H1 (cell line): ENCODE data around the gene AFTPH. TPM values are rescaled to one million over a fixed set of nuclear protein-coding genes. Genes with fewer than 3 reads are reported as not detected.

Source experiments
- CTCF ChIA-PET: fragments of 300-600 bp; sonication (Branson Sonifier 250); formaldehyde crosslinking; loops from one replicate; lab custom pipeline; 2021; ENCODE audit not compliant: partially characterized antibody; lab: Charles Lee
- POLR2A ChIA-PET: fragments of 300-600 bp; sonication (Branson Sonifier 250); formaldehyde crosslinking; loops from one replicate; lab custom pipeline; 2021; ENCODE audit warnings: inconsistent platforms; ENCODE audit not compliant: partially characterized antibody; lab: Charles Lee
- DNase-seq, 2 experiments: peaks; one replicate each; pipeline versions ENCODE4 v3.0.0 to v3.0.0-alpha.2; 2010 to 2022; ENCODE audit warnings: low spot score in 2 of 2, low read depth in 1 of 2, mixed read lengths in 1 of 2
- FAIRE-seq: peaks from 2 replicates; lab custom pipeline; 2011; peaks lifted over from hg19 to GRCh38; lab: Jason Lieb, UNC
- H2AFZ ChIP-seq: 2 replicates; pipeline ENCODE4 v1.8.1; 2012; ENCODE audit warnings: low read length, inconsistent platforms
- H2AK5ac ChIP-seq: 2 replicates; pipeline ENCODE4 v1.6.1; 2013; ENCODE audit warnings: low read depth, low read length
- H2BK120ac ChIP-seq: replicated peaks from 2 replicates; pipeline ENCODE3; 2013; ENCODE audit warnings: low read depth, low read length, inconsistent platforms
- H2BK12ac ChIP-seq: 2 replicates; pipeline ENCODE4 v1.6.1; 2013; ENCODE audit warnings: low read depth, low read length
- H2BK15ac ChIP-seq: 2 replicates; pipeline ENCODE4 v1.6.1; 2013; ENCODE audit warnings: low read length
- H2BK20ac ChIP-seq: 2 replicates; pipeline ENCODE4 v1.6.1; 2013; ENCODE audit warnings: low read length
- H2BK5ac ChIP-seq: 2 replicates; pipeline ENCODE4 v1.6.1; 2013; ENCODE audit warnings: low read depth, low read length
- H3K14ac ChIP-seq: 2 replicates; pipeline ENCODE4 v1.6.1; 2013; ENCODE audit warnings: inconsistent platforms; ENCODE audit not compliant: insufficient read length
- H3K18ac ChIP-seq: 2 replicates; pipeline ENCODE4 v1.6.1; 2013; ENCODE audit warnings: low read length; ENCODE audit errors: extremely low read depth
- H3K23ac ChIP-seq: 2 replicates; pipeline ENCODE4 v1.6.1; 2013; ENCODE audit warnings: inconsistent platforms; ENCODE audit not compliant: insufficient read length
- H3K23me2 ChIP-seq: 2 replicates; pipeline ENCODE4 v1.6.1; 2013; ENCODE audit warnings: low read depth, low read length
- H3K27ac ChIP-seq: 2 replicates; pipeline ENCODE4 v1.6.1; 2011; ENCODE audit warnings: low read depth, low read length, inconsistent platforms
- H3K27me3 ChIP-seq, 4 experiments: replicated peaks in 1 of 4; 1 replicate in 1 of 4; 2 replicates in 3 of 4; pipeline versions ENCODE4 v1.6.1 to v1.8.1; 2011 to 2013; ENCODE audit warnings: low read length in 3 of 4, mild to moderate bottlenecking in 3 of 4, inconsistent platforms in 2 of 4, mixed read lengths in 2 of 4, moderate library complexity in 1 of 4; ENCODE audit not compliant: control insufficient read depth in 3 of 4, insufficient read depth in 3 of 4; ENCODE audit errors: extremely low read depth in 1 of 4
- H3K36me3 ChIP-seq, 4 experiments: 2 replicates each; pipeline versions ENCODE4 v1.6.1 to v1.8.1; 2011 to 2013; ENCODE audit warnings: mild to moderate bottlenecking in 4 of 4, low read length in 3 of 4, moderate library complexity in 2 of 4, control low read depth in 1 of 4, inconsistent platforms in 1 of 4; ENCODE audit not compliant: insufficient read depth in 4 of 4, control insufficient read depth in 2 of 4
- H3K4ac ChIP-seq: replicated peaks from 2 replicates; pipeline ENCODE3; 2013; ENCODE audit warnings: low read length, low read depth, mixed read lengths, inconsistent platforms; ENCODE audit not compliant: insufficient read length
- H3K4me1 ChIP-seq, 4 experiments: replicated peaks in 1 of 4; 1 replicate in 1 of 4; 2 replicates in 3 of 4; pipeline versions ENCODE4 v1.6.1 to v1.8.1; 2011 to 2013; ENCODE audit warnings: low read length in 3 of 4, inconsistent platforms in 2 of 4, mixed read lengths in 1 of 4; ENCODE audit not compliant: insufficient read depth in 4 of 4, control insufficient read depth in 3 of 4
- H3K4me2 ChIP-seq, 2 experiments: 2 replicates each; pipeline versions ENCODE4 v1.6.1 to v1.8.1; 2011 to 2013; ENCODE audit warnings: low read depth in 2 of 2, low read length in 2 of 2, control low read depth in 1 of 2, inconsistent platforms in 1 of 2, mild to moderate bottlenecking in 1 of 2; ENCODE audit not compliant: insufficient read depth in 1 of 2
- H3K4me3 ChIP-seq, 4 experiments: fragments of 200-600, 300-600 bp in 1 of 4; sonication (generic), shearing (Covaris generic), sonication (Bioruptor Twin) in 1 of 4; 2 replicates each; pipeline versions ENCODE4 v1.5.1 to v1.8.1; 2011 to 2016; ENCODE audit warnings: low read length in 4 of 4, low read depth in 3 of 4, control low read depth in 2 of 4, inconsistent platforms in 2 of 4, mild to moderate bottlenecking in 2 of 4, mixed read lengths in 1 of 4, moderate library complexity in 1 of 4; ENCODE audit not compliant: insufficient read depth in 2 of 4; ENCODE audit errors: extremely low read depth in 1 of 4
- H3K56ac ChIP-seq: replicated peaks from 2 replicates; pipeline ENCODE3; 2013; ENCODE audit warnings: low read depth, mild to moderate bottlenecking, mixed read lengths, low read length, inconsistent platforms; ENCODE audit not compliant: insufficient read length
- H3K79me1 ChIP-seq: 2 replicates; pipeline ENCODE4 v1.6.1; 2013; ENCODE audit warnings: low read depth, low read length, control low read depth
- H3K79me2 ChIP-seq, 2 experiments: 2 replicates each; pipeline versions ENCODE4 v1.6.1 to v1.8.1; 2012 to 2013; ENCODE audit warnings: low read length in 2 of 2, mild to moderate bottlenecking in 2 of 2, inconsistent platforms in 1 of 2; ENCODE audit not compliant: insufficient read depth in 2 of 2, control insufficient read depth in 1 of 2
- H3K9ac ChIP-seq, 4 experiments: replicated peaks in 1 of 4; 1 replicate in 1 of 4; 2 replicates in 3 of 4; pipeline versions ENCODE4 v1.6.1 to v1.8.1; 2011 to 2013; ENCODE audit warnings: low read depth in 3 of 4, low read length in 3 of 4, control low read depth in 2 of 4, mild to moderate bottlenecking in 2 of 4, moderate library complexity in 2 of 4, inconsistent platforms in 1 of 4; ENCODE audit errors: extremely low read depth in 1 of 4
- H3K9me3 ChIP-seq, 2 experiments: 2 replicates each; pipeline versions ENCODE4 v1.6.1 to v1.8.1; 2012 to 2013; ENCODE audit warnings: mild to moderate bottlenecking in 2 of 2, moderate library complexity in 2 of 2, control low read depth in 1 of 2, inconsistent platforms in 1 of 2, low read depth in 1 of 2, low read length in 1 of 2, mixed read lengths in 1 of 2; ENCODE audit not compliant: insufficient read depth in 2 of 2
- H4K20me1 ChIP-seq, 2 experiments: replicated peaks in 1 of 2; 2 replicates each; pipeline versions ENCODE3 to v1.8.1; 2011 to 2013; ENCODE audit warnings: inconsistent platforms in 2 of 2, low read length in 2 of 2, mild to moderate bottlenecking in 1 of 2; ENCODE audit not compliant: insufficient read depth in 2 of 2, control insufficient read depth in 1 of 2
- H4K5ac ChIP-seq: 2 replicates; pipeline ENCODE4 v1.6.1; 2013; ENCODE audit warnings: low read length, low read depth, mixed read lengths, inconsistent platforms; ENCODE audit not compliant: insufficient read length
- H4K8ac ChIP-seq: 2 replicates; pipeline ENCODE4 v1.8.0; 2013; ENCODE audit warnings: mild to moderate bottlenecking, moderate library complexity, low read length, inconsistent platforms; ENCODE audit not compliant: insufficient read depth; ENCODE audit errors: extremely low read depth
- H4K91ac ChIP-seq: replicated peaks from 2 replicates; pipeline ENCODE3; 2013; ENCODE audit warnings: low read length, mixed read lengths, inconsistent platforms; ENCODE audit not compliant: insufficient read length
- ASH2L ChIP-seq: fragments of 200-600, 300-600 bp; sonication (generic); IDR thresholded peaks from one replicate; pipeline ENCODE4 v1.7.1; 2017; ENCODE audit warnings: low read length
- CEBPB ChIP-seq: IDR thresholded peaks from 2 replicates; pipeline ENCODE4 v1.6.1; 2012; ENCODE audit warnings: low read depth, low read length
- CHD2 ChIP-seq: IDR thresholded peaks from 2 replicates; pipeline ENCODE4 v1.6.1; 2012; ENCODE audit warnings: low read length, improper control_type of control experiment
- FOSL1 ChIP-seq: IDR thresholded peaks from 2 replicates; pipeline ENCODE4 v1.6.1; 2011; ENCODE audit warnings: mild to moderate bottlenecking, low read depth, low read length, moderate library complexity; ENCODE audit not compliant: insufficient read depth
- GABPA ChIP-seq: IDR thresholded peaks from 2 replicates; pipeline ENCODE4 v1.6.1; 2011; ENCODE audit warnings: mild to moderate bottlenecking, low read length, moderate library complexity, borderline replicate concordance; ENCODE audit not compliant: insufficient read depth
- NRF1 ChIP-seq: IDR thresholded peaks from 2 replicates; pipeline ENCODE4 v1.6.1; 2011; ENCODE audit warnings: mild to moderate bottlenecking, low read depth, low read length, improper control_type of control experiment
- POLR2A ChIP-seq, 2 experiments: IDR thresholded peaks; 1 replicate in 1 of 2; 2 replicates in 1 of 2; pipeline ENCODE4 v1.6.1; 2011; ENCODE audit warnings: low read depth in 2 of 2, low read length in 2 of 2, mild to moderate bottlenecking in 2 of 2; ENCODE audit errors: control extremely low read depth in 1 of 2
- SAP30 ChIP-seq: fragments of 300-600 bp; sonication (generic); IDR thresholded peaks from 2 replicates; pipeline ENCODE4 v1.7.1; 2012; ENCODE audit warnings: low read length, moderate library complexity, mild to moderate bottlenecking, inconsistent platforms; ENCODE audit not compliant: insufficient read depth, insufficient replicate concordance
- WGBS, 2 experiments: shearing (Covaris generic) in 1 of 2; methylation state at CpG; one replicate each; pipeline versions ENCODE4 v1.1.6 to v1.1.7; 2013 to 2015; ENCODE audit warnings: low lambda C conversion rate in 2 of 2, mixed read lengths in 2 of 2, inconsistent platforms in 1 of 2, low coverage in 1 of 2, missing lambda C conversion rate in 1 of 2; ENCODE audit not compliant: insufficient replicate concordance in 2 of 2, insufficient coverage in 1 of 2, insufficient read length in 1 of 2; ENCODE audit errors: extremely low coverage in 1 of 2, missing lambda C conversion rate in 1 of 2; 5-methylcytosine and 5-hydroxymethylcytosine counted together
- polyA plus RNA-seq, 7 experiments: library from polyadenylated mRNA; depleted of rRNA in 3 of 7; stranded (reverse) in 5 of 7; unstranded in 2 of 7; fragments of >200 nt in 5 of 7; fragments of 200-250 nt in 2 of 7; gene quantifications; 1 replicate in 5 of 7; 2 replicates in 1 of 7; 4 replicates in 1 of 7; pipeline versions ENCODE4 v1.2.1 to v1.2.3, GENCODE V29; 2011 to 2013; ENCODE audit warnings: missing spikeins in 2 of 7, mixed read lengths in 2 of 7
- total RNA-seq: library from RNA; stranded (reverse); fragmentation: NEBNext Ultra II Directional; extraction: Animal tissue kit (Norgen Biotek cat#: 25700); gene quantifications from 2 replicates; pipeline ENCODE4 v1.2.1, GENCODE V29; 2021
- TF ChIP-seq, protein P1 (sequence below): IDR thresholded peaks from 2 replicates; pipeline ENCODE4 v1.6.1; 2011; ENCODE audit warnings: low read length, improper control_type of control experiment
- TF ChIP-seq, protein P2 (sequence below): IDR thresholded peaks from 2 replicates; pipeline ENCODE4 v1.6.1; 2012; ENCODE audit warnings: low read length, inconsistent platforms

AFTPH gene
- total and polyA plus RNA-seq, 2 of the 8 experiments (the other 6 are each of a cell fraction or from before 2014, with no cell fraction given) = 7.3 to 15.0 TPM

DNA sequence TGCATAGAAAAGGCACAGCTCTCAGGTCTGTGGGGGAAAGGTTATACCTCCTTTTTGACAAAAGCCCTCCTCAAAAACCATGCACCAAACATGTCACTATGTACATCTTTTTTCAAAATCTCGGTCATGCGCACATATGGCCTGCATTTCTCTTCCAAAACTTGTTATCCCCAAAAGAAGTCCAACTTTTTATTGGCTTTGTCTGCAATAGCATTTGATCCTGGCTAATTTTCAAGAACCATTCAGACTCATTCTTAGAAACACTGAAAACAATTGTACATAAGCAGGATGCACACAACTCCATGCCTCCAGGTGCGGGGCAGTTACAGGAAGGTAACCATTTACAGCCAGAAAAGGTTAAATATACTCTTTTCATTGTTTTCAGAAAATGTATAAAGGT, 107.6 kb downstream of the AFTPH start:
- Histone ChIP-seq H3K4me3 (no peak overlapping the region), H4K20me1 (peaks cover 0 to 4% of the 10 kb centered on the region in 2 experiments), H4K5ac (no peak overlapping the region), H3K36me3 (peaks cover 0 to 13% (median 0%) of the 10 kb centered on the region in 4 experiments; a peak in 3 of 8 replicates), H2AK5ac (no peak overlapping the region)
- POLR2A ChIA-PET = no interaction called here
- TF ChIP-seq POLR2A (IDR thresholded peaks at IDR 0.05; ENCODE audit: control extremely low read depth in 1 of 2, low read depth in 2 of 2, low read length in 2 of 2) (no peak), CEBPB (no peak), CHD2 (no peak), GABPA (no peak), NRF1 (no peak), ASH2L (no peak), FOSL1 (no peak), SAP30 (no peak)
- TF ChIP-seq, protein P1, sequence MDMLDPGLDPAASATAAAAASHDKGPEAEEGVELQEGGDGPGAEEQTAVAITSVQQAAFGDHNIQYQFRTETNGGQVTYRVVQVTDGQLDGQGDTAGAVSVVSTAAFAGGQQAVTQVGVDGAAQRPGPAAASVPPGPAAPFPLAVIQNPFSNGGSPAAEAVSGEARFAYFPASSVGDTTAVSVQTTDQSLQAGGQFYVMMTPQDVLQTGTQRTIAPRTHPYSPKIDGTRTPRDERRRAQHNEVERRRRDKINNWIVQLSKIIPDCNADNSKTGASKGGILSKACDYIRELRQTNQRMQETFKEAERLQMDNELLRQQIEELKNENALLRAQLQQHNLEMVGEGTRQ = no peak
- TF ChIP-seq, protein P2, sequence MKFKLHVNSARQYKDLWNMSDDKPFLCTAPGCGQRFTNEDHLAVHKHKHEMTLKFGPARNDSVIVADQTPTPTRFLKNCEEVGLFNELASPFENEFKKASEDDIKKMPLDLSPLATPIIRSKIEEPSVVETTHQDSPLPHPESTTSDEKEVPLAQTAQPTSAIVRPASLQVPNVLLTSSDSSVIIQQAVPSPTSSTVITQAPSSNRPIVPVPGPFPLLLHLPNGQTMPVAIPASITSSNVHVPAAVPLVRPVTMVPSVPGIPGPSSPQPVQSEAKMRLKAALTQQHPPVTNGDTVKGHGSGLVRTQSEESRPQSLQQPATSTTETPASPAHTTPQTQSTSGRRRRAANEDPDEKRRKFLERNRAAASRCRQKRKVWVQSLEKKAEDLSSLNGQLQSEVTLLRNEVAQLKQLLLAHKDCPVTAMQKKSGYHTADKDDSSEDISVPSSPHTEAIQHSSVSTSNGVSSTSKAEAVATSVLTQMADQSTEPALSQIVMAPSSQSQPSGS = no peak
- TF ChIP-seq, all 59 proteins: peak for 0
- H3K27ac ChIP-seq = no peak overlapping the region
- CTCF ChIA-PET = interaction anchor here (0.8 to 27.4 kb wide), 6 partner anchors 5 to 237 kb away, joined by 3 to 389 read pairs (median 4); no protein-coding TSS in a partner anchor
- H2AFZ ChIP-seq = no peak overlapping the region
- no peak overlapping the region for H2BK120ac ChIP-seq
- no peaks in the 10 kb centered on the region for H3K79me2 ChIP-seq
- H2BK15ac ChIP-seq = no peak overlapping the region
- H3K4ac ChIP-seq = no peak overlapping the region
- H3K27me3 ChIP-seq = no peaks in the 10 kb centered on the region
- DNase-seq (no peak), FAIRE-seq (no peak)
- no peaks in the 10 kb centered on the region for H3K23me2 ChIP-seq
- no peak overlapping the region for H3K56ac ChIP-seq
- no peak overlapping the region for H3K18ac ChIP-seq
- no peak overlapping the region for H3K14ac ChIP-seq
- peaks cover 5 to 10% (median 7%) of the 10 kb centered on the region in 4 experiments; a peak in 4 of 7 replicates for H3K4me1 ChIP-seq
- H3K79me1 ChIP-seq = no peaks in the 10 kb centered on the region
- H4K8ac ChIP-seq = no peak overlapping the region
- no peak overlapping the region for H3K9ac ChIP-seq
- no peak overlapping the region for H3K4me2 ChIP-seq
- H2BK20ac ChIP-seq = no peak overlapping the region
- no peak overlapping the region for H4K91ac ChIP-seq
- WGBS, 2 experiments = 96% methylated on average over 3 of the region's 3 CpGs; no CpG with 5 or more reads in 1 of the 2 experiments
- H2BK12ac ChIP-seq = no peak overlapping the region
- no peak overlapping the region for H3K23ac ChIP-seq
- H2BK5ac ChIP-seq = no peak overlapping the region
- no peaks in the 10 kb centered on the region for H3K9me3 ChIP-seq
